Ovary (tissue), 9 donors: ENCODE results near the gene ANKRD2. TPM values are rescaled to one million over a fixed set of nuclear protein-coding genes. Genes with fewer than 3 reads are reported as not detected.

ENCODE experiments used
- DNase-seq, 5 donors: peaks; one replicate each; pipeline ENCODE4 v3.0.0-alpha.2; 2019 to 2020
- H3K27ac ChIP-seq, 2 donors: fragments of 200-600 bp; one replicate each; pipeline versions ENCODE4 v1.5.1 to v1.8.0; 2019 to 2022
- H3K27me3 ChIP-seq: fragments of 200-600 bp; one replicate; pipeline ENCODE4 v1.8.0; 2022
- H3K36me3 ChIP-seq: fragments of 200-600 bp; sonication (generic); one replicate; pipeline ENCODE4 v1.5.1; 2019
- H3K4me1 ChIP-seq: one replicate; pipeline ENCODE4 v1.8.1; 2013; ENCODE audit warnings: mild to moderate bottlenecking, moderate library complexity; ENCODE audit not compliant: insufficient read depth
- H3K4me3 ChIP-seq: fragments of 200-600 bp; sonication (generic); one replicate; pipeline ENCODE4 v1.5.1; 2017
- H3K9me3 ChIP-seq, 2 donors: fragments of 200-600 bp in 1 of 2; sonication (generic) in 1 of 2; one replicate each; pipeline versions ENCODE4 v1.5.1 to v1.8.1; 2013 to 2019; ENCODE audit warnings: mild to moderate bottlenecking in 1 of 2, moderate library complexity in 1 of 2
- EP300 ChIP-seq: sonication (generic); formaldehyde crosslinking; IDR thresholded peaks from one replicate; pipeline ENCODE4 v1.6.1; 2017; ENCODE audit warnings: antibody characterized with exemption
- POLR2A ChIP-seq: fragments of 450-650 bp; IDR thresholded peaks from one replicate; pipeline ENCODE4 v1.6.1; 2017; ENCODE audit warnings: antibody characterized with exemption, mild to moderate bottlenecking, moderate library complexity
- WGBS, 3 donors: extraction: QIAGEN DNeasy Blood & Tissue Kit in 1 of 3; methylation state at CpG; one replicate each; pipeline versions ENCODE4 v1.1.5 to v1.1.7; 2013 to 2017; 5-methylcytosine and 5-hydroxymethylcytosine counted together
- intact Hi-C, 4 donors: fragments of 100-400 bp; cut with DNase I; formaldehyde crosslinking; loops; one replicate each; pipeline versions ENCODE4 v1.11.0 to v1.15.1; 2022 to 2023
- polyA plus RNA-seq, 2 donors: library from polyadenylated mRNA; stranded (reverse); fragments of 200-250 nt in 1 of 2; fragments of 350-450 nt in 1 of 2; fragmentation: Illumina TruSeq in 1 of 2; extraction: RNeasy Lipid Tissue Mini Kit (QIAGEN cat#74804) in 1 of 2; gene quantifications; one replicate each; pipeline ENCODE4 v1.2.3, GENCODE V29; 2013 to 2014
- total RNA-seq, 7 donors: library from RNA; depleted of rRNA in 2 of 7; stranded (reverse); fragments of >200 nt in 2 of 7; fragmentation: NEBNext Ultra II Directional in 3 of 7; extraction: Animal tissue kit (Norgen Biotek cat#: 25700) in 3 of 7; gene quantifications; one replicate each; pipeline versions ENCODE4 v1.1.0 to v1.2.4, GENCODE V29; 2016 to 2023
- TF ChIP-seq, protein P1 (sequence below), 3 donors: fragments of 450-650 bp in 2 of 3; fragments of 200-600 bp in 1 of 3; IDR thresholded peaks; one replicate each; pipeline versions ENCODE4 v1.5.1 to v1.8.0; 2016 to 2022; ENCODE audit warnings: antibody characterized with exemption in 3 of 3, mild to moderate bottlenecking in 1 of 3
- donor health status: DM: no; HTN: no; CAD: no; lungs with moderate emphysema.
- donor health status: DM: no; HTN: no; CAD: no.
- donor health status: Bipolar disorder and iron deficiency.
- donor health status: DM: yes; HTN: yes; CAD: no.
- donor health status: DM: no; HTN: no; CAD: no.
- donor health status: DM: yes; HTN: yes; CAD: no.

ANKRD2 gene
- total and polyA plus RNA-seq, 9 donors, result 0.11 to 0.46 (median 0.37) TPM; not detected in 4

DNA sequence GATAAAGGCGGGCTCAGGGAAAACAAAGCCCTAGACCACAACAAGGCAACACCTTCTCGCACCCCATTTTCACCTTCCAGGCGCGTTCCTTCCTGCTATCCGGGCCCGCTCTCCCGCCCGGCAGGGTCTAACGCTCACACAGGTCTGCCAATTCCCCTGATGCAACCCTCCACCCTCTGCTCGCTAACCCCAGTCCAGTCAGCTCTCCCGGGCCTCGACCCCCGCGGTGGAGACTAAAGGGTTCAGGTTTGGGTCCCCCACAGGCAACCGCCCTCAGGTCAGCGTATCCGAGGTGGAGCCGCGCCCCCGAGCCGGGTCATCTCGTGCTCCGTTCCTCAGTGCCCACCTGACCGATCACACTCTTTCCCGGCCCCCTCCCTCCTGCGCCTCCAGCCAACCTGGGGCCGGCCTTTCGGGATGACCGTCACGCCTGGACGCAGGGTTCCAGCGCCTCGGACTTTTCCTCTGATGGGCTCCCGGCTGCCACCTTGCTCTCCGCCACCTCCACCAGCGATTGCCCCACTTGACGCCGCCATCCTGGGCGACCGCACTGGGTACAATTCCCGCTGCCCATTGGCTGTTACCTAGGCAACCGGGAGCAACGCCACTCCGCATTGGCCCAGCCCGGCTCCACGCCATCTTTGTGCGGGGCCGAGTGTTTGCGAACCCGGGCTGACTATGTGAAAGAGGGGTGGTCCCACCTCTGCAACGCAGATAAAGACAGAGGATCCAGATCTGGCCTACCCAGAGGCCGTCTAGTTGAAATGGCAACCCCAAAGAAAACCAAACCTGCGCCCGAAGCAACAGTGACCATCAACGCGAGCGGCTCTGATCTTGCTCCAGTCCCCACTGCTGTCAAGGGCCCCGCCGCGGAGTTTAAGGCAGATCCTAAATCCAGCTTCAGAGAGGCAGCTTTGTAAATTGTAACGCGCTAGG lies 60.6 kb downstream of the ANKRD2 start, which contains the start of gene MORN4:
Gene MORN4, minus strand, starts transcription at position 552 of the 936 bp plus-strand sequence. CDS start 13,847 bp downstream, outside the sequence.
- H3K27ac ChIP-seq, result peak within 1 kb of the TSS in 1 of 2 donors; percentile 10
- H3K27me3 ChIP-seq, result no peaks in the 10 kb centered on the region
- no peaks in the 10 kb centered on the region for H3K36me3 ChIP-seq
- peaks cover 2% of the 10 kb centered on the region for H3K4me1 ChIP-seq
- H3K4me3 ChIP-seq, result peak within 1 kb of the TSS; percentile 67
- no peaks in the 10 kb centered on the region for H3K9me3 ChIP-seq
- peak; percentile 93 to 96 (median 94) for DNase-seq
- intact Hi-C loops, result no loop called here
- WGBS, 3 donors, result 2 to 4% (median 4%) methylated on average over 55 to 62 of the region's 62 CpGs
- TF ChIP-seq EP300 (no peak), POLR2A (no peak)
- TF ChIP-seq, protein P1, sequence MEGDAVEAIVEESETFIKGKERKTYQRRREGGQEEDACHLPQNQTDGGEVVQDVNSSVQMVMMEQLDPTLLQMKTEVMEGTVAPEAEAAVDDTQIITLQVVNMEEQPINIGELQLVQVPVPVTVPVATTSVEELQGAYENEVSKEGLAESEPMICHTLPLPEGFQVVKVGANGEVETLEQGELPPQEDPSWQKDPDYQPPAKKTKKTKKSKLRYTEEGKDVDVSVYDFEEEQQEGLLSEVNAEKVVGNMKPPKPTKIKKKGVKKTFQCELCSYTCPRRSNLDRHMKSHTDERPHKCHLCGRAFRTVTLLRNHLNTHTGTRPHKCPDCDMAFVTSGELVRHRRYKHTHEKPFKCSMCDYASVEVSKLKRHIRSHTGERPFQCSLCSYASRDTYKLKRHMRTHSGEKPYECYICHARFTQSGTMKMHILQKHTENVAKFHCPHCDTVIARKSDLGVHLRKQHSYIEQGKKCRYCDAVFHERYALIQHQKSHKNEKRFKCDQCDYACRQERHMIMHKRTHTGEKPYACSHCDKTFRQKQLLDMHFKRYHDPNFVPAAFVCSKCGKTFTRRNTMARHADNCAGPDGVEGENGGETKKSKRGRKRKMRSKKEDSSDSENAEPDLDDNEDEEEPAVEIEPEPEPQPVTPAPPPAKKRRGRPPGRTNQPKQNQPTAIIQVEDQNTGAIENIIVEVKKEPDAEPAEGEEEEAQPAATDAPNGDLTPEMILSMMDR (IDR thresholded peaks at IDR 0.05), result no peak

Other genes with a start within 250 kb of the ANKRD2 start
- 10 to 100 TPM in 1 of 7 donors, 1 to 10 TPM in 6; 4.2 to 16.8 (median 6.5) TPM for gene FRAT2, start 238.1 kb upstream of the ANKRD2 start, total RNA-seq
- 1 to 10 TPM; 3.2 to 8.5 TPM for gene FRAT2, start 238.1 kb upstream of the ANKRD2 start, polyA plus RNA-seq
- 10 to 100 TPM; 14.7 to 35.8 (median 24.4) TPM for gene RRP12, start 171.4 kb upstream of the ANKRD2 start, total RNA-seq
- gene RRP12, start 171.4 kb upstream of the ANKRD2 start, polyA plus RNA-seq, result 1 to 10 TPM; 7.2 to 8.9 TPM
- 100 to 1,000 TPM in 6 of 7 donors, 10 to 100 TPM in 1; 98.7 to 233 (median 163) TPM for gene PGAM1, start 146.6 kb upstream of the ANKRD2 start, total RNA-seq
- 100 to 1,000 TPM; 114 to 255 TPM for gene PGAM1, start 146.6 kb upstream of the ANKRD2 start, polyA plus RNA-seq
- 10 to 100 TPM; 22.1 to 38.3 (median 26.6) TPM for gene EXOSC1, start 126.8 kb upstream of the ANKRD2 start, total RNA-seq
- 10 to 100 TPM; 26.9 to 36.2 TPM for gene EXOSC1, start 126.8 kb upstream of the ANKRD2 start, polyA plus RNA-seq
- 10 to 100 TPM; 17.8 to 28.1 (median 26.2) TPM for gene ZDHHC16, start 126.6 kb upstream of the ANKRD2 start, total RNA-seq
- gene ZDHHC16, start 126.6 kb upstream of the ANKRD2 start, polyA plus RNA-seq, result 10 to 100 TPM; 19.1 to 34.7 TPM
- gene MMS19, start 74.4 kb upstream of the ANKRD2 start, total RNA-seq, result 10 to 100 TPM; 54.2 to 63.6 (median 56.4) TPM
- 10 to 100 TPM; 45.3 to 58.4 TPM for gene MMS19, start 74.4 kb upstream of the ANKRD2 start, polyA plus RNA-seq
- 10 to 100 TPM in 4 of 7 donors, 1 to 10 TPM in 3; 5.7 to 15.2 (median 12.8) TPM for gene UBTD1, start 73.9 kb upstream of the ANKRD2 start, total RNA-seq
- gene UBTD1, start 73.9 kb upstream of the ANKRD2 start, polyA plus RNA-seq, result 10 to 100 TPM in 1 of 2 donors, under 1 TPM in 1; 0.20 to 11.5 TPM
- gene HOGA1, start 11.6 kb downstream of the ANKRD2 start, total RNA-seq, result under 1 TPM in 5 of 7 donors, not detected in 2; 0.12 to 0.80 (median 0.23) TPM
- under 1 TPM; 0.05 to 0.60 TPM for gene HOGA1, start 11.6 kb downstream of the ANKRD2 start, polyA plus RNA-seq
- gene C10orf62, start 16.9 kb downstream of the ANKRD2 start, total RNA-seq, result under 1 TPM in 1 of 7 donors, not detected in 6; 0.48 TPM
- not detected for gene C10orf62, start 16.9 kb downstream of the ANKRD2 start, polyA plus RNA-seq
- gene MORN4, start 60.7 kb downstream of the ANKRD2 start, total RNA-seq, result 10 to 100 TPM in 4 of 7 donors, 1 to 10 TPM in 3; 6.6 to 17.7 (median 12.9) TPM
- 10 to 100 TPM; 10.9 to 11.5 TPM for gene MORN4, start 60.7 kb downstream of the ANKRD2 start, polyA plus RNA-seq
- 10 to 100 TPM; 11.0 to 18.0 (median 12.6) TPM for gene PI4K2A, start 67.9 kb downstream of the ANKRD2 start, total RNA-seq
- gene PI4K2A, start 67.9 kb downstream of the ANKRD2 start, polyA plus RNA-seq, result 10 to 100 TPM; 10.8 to 23.8 TPM
- 100 to 1,000 TPM in 2 of 7 donors, 10 to 100 TPM in 5; 12.0 to 139 (median 31.8) TPM for gene AVPI1, start 114.5 kb downstream of the ANKRD2 start, total RNA-seq
- gene AVPI1, start 114.5 kb downstream of the ANKRD2 start, polyA plus RNA-seq, result 10 to 100 TPM; 18.2 to 20.8 TPM
- 10 to 100 TPM; 16.2 to 58.5 (median 40.2) TPM for gene MARVELD1, start 141.0 kb downstream of the ANKRD2 start, total RNA-seq
- gene MARVELD1, start 141.0 kb downstream of the ANKRD2 start, polyA plus RNA-seq, result 10 to 100 TPM; 31.0 to 55.4 TPM
- gene ZFYVE27, start 164.3 kb downstream of the ANKRD2 start, total RNA-seq, result 10 to 100 TPM; 20.8 to 30.1 (median 25.8) TPM
- 10 to 100 TPM; 14.4 to 23.5 TPM for gene ZFYVE27, start 164.3 kb downstream of the ANKRD2 start, polyA plus RNA-seq
- 1 to 10 TPM in 1 of 7 donors, under 1 TPM in 4, not detected in 2; 0.18 to 3.0 (median 0.41) TPM for gene SFRP5, start 199.2 kb downstream of the ANKRD2 start, total RNA-seq
- under 1 TPM; 0.28 to 0.48 TPM for gene SFRP5, start 199.2 kb downstream of the ANKRD2 start, polyA plus RNA-seq